WTC11 (cell line): ENCODE results near the gene IPPK.

Experiments
- CTCF ChIP-seq: fragments of 200-600 bp; IDR thresholded peaks from 2 replicates; pipeline ENCODE4 v1.8.0; 2022; ENCODE audit warnings: antibody characterized with exemption
- GRHL2 ChIP-seq: fragments of 250-450 bp; sonication (Bioruptor Pico); IDR thresholded peaks from 2 replicates; pipeline ENCODE4 v1.8.0; 2022; ENCODE audit warnings: mild to moderate bottlenecking, moderate library complexity; ENCODE audit not compliant: insufficient replicate concordance, severe bottlenecking
- SOX15 ChIP-seq: fragments of 250-450 bp; sonication (Bioruptor Pico); IDR thresholded peaks from 2 replicates; pipeline ENCODE4 v1.9.0; 2021; ENCODE audit warnings: mild to moderate bottlenecking
- USF1 ChIP-seq: sonication (generic); formaldehyde crosslinking; IDR thresholded peaks from 2 replicates; pipeline ENCODE4 v1.8.0; 2022; ENCODE audit warnings: mild to moderate bottlenecking, missing genetic modification reagents
- ZNF416 ChIP-seq: fragments of 250-450 bp; sonication (Bioruptor Pico); IDR thresholded peaks from 2 replicates; pipeline ENCODE4 v1.9.0; 2021; ENCODE audit warnings: mild to moderate bottlenecking, inconsistent platforms
- ZNF423 ChIP-seq: fragments of 250-450 bp; sonication (Bioruptor Pico); IDR thresholded peaks from 2 replicates; pipeline ENCODE4 v2.1.2; 2022; ENCODE audit warnings: mild to moderate bottlenecking, moderate library complexity

- TF ChIP-seq CTCF (no peak), ZNF423 (CRISPR knock-in tag) (no peak), USF1 (no peak), SOX15 (CRISPR knock-in tag) (no peak), GRHL2 (no peak), ZNF416 (CRISPR knock-in tag) (no peak)
These were observed 3.7 kb downstream of the IPPK start for GRCh38 chr9:92666236-92666635.
